ENCODE measurements around the gene L1CAM.

Gene L1CAM

DNA sequence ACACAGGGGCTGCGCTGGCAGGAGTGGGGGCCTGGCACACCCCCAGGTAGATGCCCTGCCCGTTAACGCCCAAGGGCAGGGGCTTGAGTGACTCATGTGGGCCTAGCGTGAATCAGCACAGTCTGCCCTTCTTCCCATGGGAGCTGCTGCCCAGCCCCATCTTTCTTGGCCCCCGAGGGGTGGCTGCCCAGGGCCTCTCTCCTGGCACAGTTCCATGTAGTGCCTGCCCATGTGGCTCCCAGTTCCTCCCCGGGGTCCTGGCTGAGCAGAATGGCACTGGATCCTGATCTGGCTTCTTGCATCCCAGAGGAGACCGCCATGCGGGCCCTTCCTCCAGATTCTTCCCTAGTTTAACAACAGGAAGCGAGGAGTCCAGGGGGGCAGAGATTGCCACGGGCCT is 16.4 kb upstream of the L1CAM start:
- TF ChIP-seq, protein P1, sequence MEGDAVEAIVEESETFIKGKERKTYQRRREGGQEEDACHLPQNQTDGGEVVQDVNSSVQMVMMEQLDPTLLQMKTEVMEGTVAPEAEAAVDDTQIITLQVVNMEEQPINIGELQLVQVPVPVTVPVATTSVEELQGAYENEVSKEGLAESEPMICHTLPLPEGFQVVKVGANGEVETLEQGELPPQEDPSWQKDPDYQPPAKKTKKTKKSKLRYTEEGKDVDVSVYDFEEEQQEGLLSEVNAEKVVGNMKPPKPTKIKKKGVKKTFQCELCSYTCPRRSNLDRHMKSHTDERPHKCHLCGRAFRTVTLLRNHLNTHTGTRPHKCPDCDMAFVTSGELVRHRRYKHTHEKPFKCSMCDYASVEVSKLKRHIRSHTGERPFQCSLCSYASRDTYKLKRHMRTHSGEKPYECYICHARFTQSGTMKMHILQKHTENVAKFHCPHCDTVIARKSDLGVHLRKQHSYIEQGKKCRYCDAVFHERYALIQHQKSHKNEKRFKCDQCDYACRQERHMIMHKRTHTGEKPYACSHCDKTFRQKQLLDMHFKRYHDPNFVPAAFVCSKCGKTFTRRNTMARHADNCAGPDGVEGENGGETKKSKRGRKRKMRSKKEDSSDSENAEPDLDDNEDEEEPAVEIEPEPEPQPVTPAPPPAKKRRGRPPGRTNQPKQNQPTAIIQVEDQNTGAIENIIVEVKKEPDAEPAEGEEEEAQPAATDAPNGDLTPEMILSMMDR (IDR thresholded peaks at IDR 0.05; ENCODE audit: low read length, missing control alignments) = no peak
- DNase-seq (ENCODE audit: low read depth) = no peak
- no peak overlapping the region for H3K4me3 ChIP-seq (replicated peaks; ENCODE audit: low read depth, low read length)

DNA sequence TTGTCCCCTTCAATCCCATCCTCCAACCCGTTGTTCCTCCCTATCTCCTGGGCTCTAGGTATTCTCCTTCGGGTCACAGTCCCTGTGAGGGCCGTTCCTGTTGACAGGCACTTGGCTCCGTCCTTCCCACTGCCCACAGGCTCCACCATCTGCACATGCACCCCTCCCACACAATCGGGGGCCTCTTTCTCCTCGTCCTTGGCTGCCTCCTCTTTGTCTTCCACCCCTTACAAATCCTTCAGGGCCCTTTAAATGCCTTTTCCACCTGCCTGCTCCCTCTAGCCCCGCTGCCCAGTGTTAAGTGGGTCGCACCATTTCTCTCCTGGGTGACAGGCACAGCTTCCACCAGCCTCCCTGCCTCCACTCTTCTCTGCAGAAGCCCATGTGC is 15.8 kb upstream of the L1CAM start:
- no peak for DNase-seq (ENCODE audit: low read depth)
- no peak overlapping the region for H3K4me3 ChIP-seq (replicated peaks; ENCODE audit: low read depth, low read length)
- TF ChIP-seq, protein P1 (IDR thresholded peaks at IDR 0.05; ENCODE audit: low read length, missing control alignments) = no peak

DNA sequence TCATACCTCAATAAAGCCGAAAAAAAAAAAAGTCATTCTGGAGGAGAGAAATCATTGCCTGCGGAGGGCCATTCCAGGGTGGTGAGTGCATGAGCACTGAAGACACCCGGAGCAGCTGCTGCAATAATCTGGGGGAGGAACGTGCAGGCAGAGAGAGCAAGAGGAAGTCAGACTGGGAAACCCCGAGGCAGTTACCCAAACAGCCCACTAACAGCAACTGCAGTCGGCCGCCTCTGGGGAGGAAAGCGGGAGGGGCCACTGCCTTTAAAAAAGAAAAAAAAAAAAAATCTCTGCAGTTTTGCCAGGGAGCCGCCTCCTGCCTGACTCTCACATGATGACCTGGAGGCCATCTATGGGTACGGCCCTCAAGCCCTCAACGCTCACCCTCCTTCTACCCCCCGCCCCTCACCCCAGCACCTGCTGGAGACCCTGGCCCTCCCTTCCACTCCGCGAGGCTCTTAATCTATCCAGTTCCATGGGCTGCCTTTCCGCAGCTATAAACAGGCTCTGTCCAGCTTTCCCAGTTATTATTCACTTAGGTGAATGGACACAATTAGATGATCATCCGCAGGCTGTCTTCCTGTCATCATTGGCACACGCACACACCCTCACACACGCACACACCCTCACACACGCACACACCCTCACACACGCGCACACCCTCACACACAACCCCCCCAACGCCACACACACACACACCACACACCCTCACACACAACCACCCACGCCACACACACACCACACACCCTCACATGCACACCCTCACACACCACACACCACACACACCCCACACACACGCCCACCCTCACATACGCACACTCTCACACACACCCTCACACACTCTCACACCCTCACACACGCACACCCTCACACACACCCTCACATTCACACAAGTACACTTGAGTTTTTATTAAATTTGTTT is 15.1 kb upstream of the L1CAM start:
- H3K4me3 ChIP-seq (replicated peaks; ENCODE audit: low read depth, low read length) = peak overlapping the region; percentile 21
- peak; percentile 91 for DNase-seq (ENCODE audit: low read depth)
- TF ChIP-seq, protein P1 (IDR thresholded peaks at IDR 0.05; ENCODE audit: low read length, missing control alignments) = no peak

DNA sequence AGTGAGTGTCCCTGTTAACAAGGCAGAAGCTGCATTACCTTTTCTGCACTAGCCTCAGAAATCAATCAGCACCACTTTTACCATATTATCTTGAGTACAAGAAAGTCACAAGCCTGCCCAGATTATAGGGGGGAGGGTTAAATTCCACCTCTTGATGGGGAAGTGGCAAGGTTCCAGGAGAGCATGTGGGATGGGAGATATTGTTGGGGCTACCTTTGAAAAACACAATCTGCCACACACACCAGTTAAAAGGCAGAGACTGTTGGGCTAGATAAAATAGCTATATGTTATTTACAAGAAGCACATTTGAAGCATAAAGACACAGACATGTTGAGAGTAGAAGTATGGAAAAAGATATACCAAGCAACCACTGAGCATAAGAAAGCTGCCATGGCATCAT is 11.9 kb upstream of the L1CAM start:
- TF ChIP-seq, protein P1 (IDR thresholded peaks at IDR 0.05; ENCODE audit: low read length, missing control alignments) = no peak
- DNase-seq (ENCODE audit: low read depth) = no peak
- H3K4me3 ChIP-seq (replicated peaks; ENCODE audit: low read depth, low read length) = no peak overlapping the region

DNA sequence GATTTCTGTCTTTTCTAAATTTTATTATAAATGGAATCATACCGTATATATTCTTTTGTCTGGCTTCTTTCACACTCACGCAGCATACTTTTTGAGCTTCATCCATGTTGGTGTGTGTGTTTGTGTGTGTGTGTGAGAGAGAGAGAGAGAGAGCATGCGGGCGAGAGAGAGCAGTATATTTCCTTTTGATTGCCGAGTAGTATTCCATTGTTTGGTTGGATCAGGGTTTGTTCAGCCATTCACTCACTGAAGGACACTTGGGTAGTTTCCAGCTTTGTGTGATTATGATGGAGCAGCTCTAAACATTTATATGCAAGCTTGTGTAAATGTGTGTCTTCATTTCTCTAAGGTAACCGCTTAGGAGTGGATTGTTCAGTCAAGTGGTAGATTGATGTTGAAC is 3.1 kb upstream of the L1CAM start:
- H3K4me3 ChIP-seq (replicated peaks; ENCODE audit: low read depth, low read length) = no peak overlapping the region
- no peak for DNase-seq (ENCODE audit: low read depth)
- TF ChIP-seq, protein P1 (IDR thresholded peaks at IDR 0.05; ENCODE audit: low read length, missing control alignments) = no peak

DNA sequence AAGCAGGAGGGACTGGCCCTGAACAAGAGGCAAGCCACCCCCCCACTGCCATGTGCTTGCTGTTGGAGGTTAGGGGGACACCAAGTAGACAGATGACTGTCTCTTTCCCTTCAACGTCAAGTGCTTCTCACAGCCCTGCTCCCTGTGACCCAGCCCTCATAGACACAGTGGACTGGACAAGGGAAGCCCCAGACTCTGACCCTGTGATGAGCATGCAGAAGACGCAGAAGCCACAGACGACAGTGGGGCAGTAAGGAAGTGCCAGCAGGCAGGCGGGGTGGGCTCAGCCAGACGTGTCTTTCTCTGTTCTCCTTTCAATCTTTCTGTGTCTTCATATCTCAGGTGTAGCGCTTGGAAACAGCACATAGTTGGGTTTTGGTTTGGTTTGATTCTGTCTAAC is 2.4 kb upstream of the L1CAM start:
- TF ChIP-seq, protein P1 (IDR thresholded peaks at IDR 0.05; ENCODE audit: low read length, missing control alignments) = no peak
- DNase-seq (ENCODE audit: low read depth) = no peak
- no peak overlapping the region for H3K4me3 ChIP-seq (replicated peaks; ENCODE audit: low read depth, low read length)

DNA sequence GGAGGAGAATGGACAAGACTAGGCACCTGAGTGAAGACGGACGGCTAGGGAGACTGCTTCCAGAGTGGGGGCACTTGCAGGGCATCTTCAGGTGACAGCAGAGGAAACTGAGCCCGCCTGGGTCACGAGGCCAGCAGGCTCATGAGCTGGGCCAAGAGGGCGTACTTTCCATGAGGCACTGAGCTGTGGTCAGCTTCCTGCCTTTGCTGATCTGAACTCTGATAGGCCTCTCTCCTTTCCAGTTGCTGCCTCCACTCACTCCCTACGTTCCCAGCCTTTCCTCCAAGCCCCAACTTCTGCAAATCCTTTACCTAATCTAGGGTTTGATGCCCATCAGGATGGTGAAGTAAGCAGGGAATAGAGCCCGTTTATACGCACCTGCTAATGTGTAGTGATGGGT is 1.4 kb upstream of the L1CAM start:
- DNase-seq (ENCODE audit: low read depth) = no peak
- TF ChIP-seq, protein P1 (IDR thresholded peaks at IDR 0.05; ENCODE audit: low read length, missing control alignments) = no peak
- no peak overlapping the region for H3K4me3 ChIP-seq (replicated peaks; ENCODE audit: low read depth, low read length)
